Stimulated activated naive CD8-positive, alpha-beta T cell treated with anti-CD3 and anti-CD28 coated beads, Interleukin-15, Interleukin-2, amounts not matched to agents 100 ng/mL and 50 ng/mL, for 24 hours (primary cell): Measurements from ENCODE around the gene NPBWR2.
A peak's percentile ranks its signal among the peaks of the same experiment; 100 is the strongest.

ENCODE experiments used
- H3K27ac Mint-ChIP-seq: one replicate; pipeline ENCODE4 v1.8.0; 2021; ENCODE audit warnings: mild to moderate bottlenecking, mixed read lengths
- H3K27me3 Mint-ChIP-seq: one replicate; pipeline ENCODE4 v1.8.0; 2021; ENCODE audit warnings: mixed read lengths
- H3K36me3 Mint-ChIP-seq: one replicate; pipeline ENCODE4 v1.8.0; 2021; ENCODE audit warnings: low read depth, mixed read lengths
- H3K4me1 Mint-ChIP-seq: one replicate; pipeline ENCODE4 v1.8.0; 2021; ENCODE audit warnings: low read depth, mixed read lengths
- H3K4me3 Mint-ChIP-seq: one replicate; pipeline ENCODE4 v1.8.0; 2021; ENCODE audit warnings: mild to moderate bottlenecking, mixed read lengths
- H3K9me3 Mint-ChIP-seq: one replicate; pipeline ENCODE4 v1.8.0; 2021; ENCODE audit warnings: mixed read lengths

The NPBWR2 gene

GRCh38 chr20:64103871-64104666 is 3.3 kb downstream of the NPBWR2 start:
- Mint-ChIP-seq H3K4me3 (no peak overlapping the region), H3K36me3 (no peaks in the 10 kb centered on the region), H3K27me3 (peaks cover 20% of the 10 kb centered on the region), H3K4me1 (peaks cover 25% of the 10 kb centered on the region), H3K27ac (no peak overlapping the region), H3K9me3 (no peaks in the 10 kb centered on the region)

DNA sequence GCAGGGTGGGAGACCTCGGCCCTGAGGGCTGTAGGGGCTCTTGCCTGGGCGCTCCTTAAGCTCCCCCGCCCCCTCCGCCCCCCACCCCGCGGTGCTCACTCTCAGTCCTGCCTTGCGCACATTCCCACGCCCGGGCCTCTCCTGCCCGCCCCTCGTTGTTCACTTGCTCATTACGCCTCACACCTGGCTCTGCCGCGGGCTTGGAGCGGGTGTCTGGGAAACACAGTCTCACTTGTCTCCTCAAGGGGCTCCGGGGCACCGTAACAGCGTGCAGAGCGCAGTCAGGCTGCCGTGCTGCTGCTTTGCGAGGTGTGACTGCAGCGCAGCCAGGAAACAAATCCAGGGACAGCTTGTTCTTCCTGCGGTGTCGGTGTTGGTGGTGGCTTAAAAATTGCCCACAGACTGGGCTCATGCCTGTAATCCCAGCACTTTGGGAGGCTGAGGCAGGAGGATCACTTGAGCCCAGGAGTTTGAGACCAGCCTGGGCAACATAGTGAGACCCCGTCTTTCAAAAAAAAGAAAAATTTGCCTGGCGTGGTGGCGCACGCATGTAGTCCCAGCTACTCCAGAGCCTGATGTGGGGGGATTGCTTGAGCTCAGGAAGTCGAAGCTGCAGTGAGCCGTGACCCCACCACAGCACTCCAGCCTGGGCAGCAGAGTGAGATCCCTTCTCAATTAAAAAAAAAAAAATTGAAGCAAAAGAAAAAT is 4.6 kb downstream of the NPBWR2 start:
- Mint-ChIP-seq H3K27me3 (peaks cover 20% of the 10 kb centered on the region), H3K4me1 (peaks cover 20% of the 10 kb centered on the region), H3K27ac (no peak overlapping the region), H3K9me3 (no peaks in the 10 kb centered on the region), H3K36me3 (no peaks in the 10 kb centered on the region), H3K4me3 (peak overlapping the region; percentile 39)

DNA sequence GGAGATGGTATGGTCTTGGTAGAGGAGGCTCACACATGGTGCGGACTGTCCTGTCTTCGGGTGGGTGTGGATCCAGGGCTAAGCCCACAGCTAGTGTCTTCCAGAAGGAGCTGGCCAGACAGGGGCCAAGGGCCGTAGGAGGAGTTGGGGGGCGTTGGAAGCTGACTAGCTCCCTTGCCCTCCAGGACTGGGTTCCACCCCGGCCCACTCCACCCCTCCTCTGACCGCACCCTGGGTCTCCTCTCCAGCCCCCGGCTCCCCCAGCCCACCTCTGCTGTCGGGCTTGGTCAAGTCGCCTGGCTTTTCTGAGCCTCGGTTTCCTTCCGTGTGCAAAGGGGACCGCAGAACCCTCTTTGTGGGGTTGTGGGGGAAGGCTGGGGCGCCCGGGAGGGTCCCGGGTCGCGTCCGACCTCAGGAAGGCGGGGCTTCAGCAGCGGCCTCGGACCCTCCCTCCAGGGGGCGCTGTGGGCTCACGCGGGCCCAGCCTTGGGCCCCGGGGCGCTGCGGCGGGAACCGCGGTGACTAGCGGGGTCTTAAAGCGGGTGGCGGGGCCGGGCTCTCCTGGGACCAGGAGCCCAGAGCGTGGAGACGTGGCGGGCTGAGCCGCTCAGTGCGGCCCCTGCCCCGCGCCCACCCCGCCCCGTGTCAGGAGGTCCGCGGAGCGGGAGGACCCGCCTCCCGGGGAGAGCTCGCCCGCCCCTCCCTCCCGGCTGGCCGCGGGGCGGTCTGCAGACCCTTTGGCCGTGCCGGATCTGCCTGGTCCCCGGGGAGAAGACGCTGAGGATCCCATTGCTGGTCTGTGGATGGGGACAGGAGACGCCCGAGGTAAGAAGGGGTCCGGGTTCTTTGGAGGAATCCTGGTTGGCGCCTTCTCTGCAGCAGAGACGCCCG is 5.4 kb downstream of the NPBWR2 start:
- no peak overlapping the region for H3K27ac Mint-ChIP-seq

GRCh38 chr20:64100946-64101688 is 6.2 kb downstream of the NPBWR2 start:
- Mint-ChIP-seq H3K4me1 (peaks cover 13% of the 10 kb centered on the region), H3K27me3 (peaks cover 20% of the 10 kb centered on the region), H3K27ac (no peak overlapping the region), H3K9me3 (peaks cover 5% of the 10 kb centered on the region), H3K36me3 (peaks cover 5% of the 10 kb centered on the region), H3K4me3 (peak overlapping the region; percentile 24)

More for the DNA sequence above, 5.4 kb downstream of the NPBWR2 start:
- peaks cover 16% of the 10 kb centered on the region for H3K4me1 Mint-ChIP-seq
- peaks cover under 1% of the 10 kb centered on the region for H3K9me3 Mint-ChIP-seq
- H3K27me3 Mint-ChIP-seq: peaks cover 20% of the 10 kb centered on the region
- H3K36me3 Mint-ChIP-seq: peaks cover under 1% of the 10 kb centered on the region
- peak overlapping the region; percentile 30 for H3K4me3 Mint-ChIP-seq

DNA sequence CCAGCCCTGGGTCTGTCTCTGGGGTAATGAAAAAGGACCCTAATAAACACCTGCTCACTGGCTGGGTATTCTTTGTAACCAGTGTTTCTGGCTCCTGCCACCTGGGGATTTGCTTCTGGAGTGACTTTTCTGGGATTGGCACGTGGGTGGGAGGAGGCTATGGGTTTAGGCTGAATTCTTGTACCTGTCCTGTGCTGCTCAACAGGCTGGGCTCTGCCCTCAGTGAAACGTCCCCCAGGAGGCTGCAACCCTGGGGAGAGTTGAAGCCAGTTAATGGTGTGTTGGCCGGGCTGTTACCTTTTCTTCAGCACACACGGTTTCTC is 6.8 kb downstream of the NPBWR2 start:
- H3K4me3 Mint-ChIP-seq: no peak overlapping the region
- H3K4me1 Mint-ChIP-seq: peaks cover 12% of the 10 kb centered on the region
- peaks cover 20% of the 10 kb centered on the region for H3K27me3 Mint-ChIP-seq

GRCh38 chr20:64099880-64100565 is 7.3 kb downstream of the NPBWR2 start:
- peaks cover 5% of the 10 kb centered on the region for H3K36me3 Mint-ChIP-seq
- no peak overlapping the region for H3K27ac Mint-ChIP-seq
- H3K27me3 Mint-ChIP-seq: peaks cover 20% of the 10 kb centered on the region
- H3K9me3 Mint-ChIP-seq: peaks cover 5% of the 10 kb centered on the region
- no peak overlapping the region for H3K4me3 Mint-ChIP-seq
- peaks cover 12% of the 10 kb centered on the region for H3K4me1 Mint-ChIP-seq

More for the DNA sequence above, 6.8 kb downstream of the NPBWR2 start:
- Mint-ChIP-seq H3K9me3 (peaks cover 5% of the 10 kb centered on the region), H3K36me3 (peaks cover 5% of the 10 kb centered on the region), H3K27ac (no peak overlapping the region)

GRCh38 chr20:64099086-64099786 is 8.1 kb downstream of the NPBWR2 start:
- Mint-ChIP-seq H3K27me3 (peaks cover 20% of the 10 kb centered on the region), H3K36me3 (peaks cover 5% of the 10 kb centered on the region), H3K4me1 (peaks cover 12% of the 10 kb centered on the region), H3K4me3 (no peak overlapping the region), H3K27ac (no peak overlapping the region), H3K9me3 (peaks cover 5% of the 10 kb centered on the region)

DNA sequence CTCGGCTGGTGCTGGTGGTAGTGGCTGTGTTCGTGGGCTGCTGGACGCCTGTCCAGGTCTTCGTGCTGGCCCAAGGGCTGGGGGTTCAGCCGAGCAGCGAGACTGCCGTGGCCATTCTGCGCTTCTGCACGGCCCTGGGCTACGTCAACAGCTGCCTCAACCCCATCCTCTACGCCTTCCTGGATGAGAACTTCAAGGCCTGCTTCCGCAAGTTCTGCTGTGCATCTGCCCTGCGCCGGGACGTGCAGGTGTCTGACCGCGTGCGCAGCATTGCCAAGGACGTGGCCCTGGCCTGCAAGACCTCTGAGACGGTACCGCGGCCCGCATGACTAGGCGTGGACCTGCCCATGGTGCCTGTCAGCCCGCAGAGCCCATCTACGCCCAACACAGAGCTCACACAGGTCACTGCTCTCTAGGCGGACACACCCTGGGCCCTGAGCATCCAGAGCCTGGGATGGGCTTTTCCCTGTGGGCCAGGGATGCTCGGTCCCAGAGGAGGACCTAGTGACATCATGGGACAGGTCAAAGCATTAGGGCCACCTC is 8.8 kb downstream of the NPBWR2 start:
- Mint-ChIP-seq H3K4me3 (no peak overlapping the region), H3K27ac (no peak overlapping the region), H3K27me3 (peaks cover 18% of the 10 kb centered on the region), H3K4me1 (peaks cover 12% of the 10 kb centered on the region), H3K9me3 (peaks cover 5% of the 10 kb centered on the region), H3K36me3 (peaks cover 5% of the 10 kb centered on the region)

- Mint-ChIP-seq H3K4me1 (peaks cover 12% of the 10 kb centered on the region), H3K27me3 (peaks cover 7% of the 10 kb centered on the region), H3K4me3 (no peak overlapping the region), H3K27ac (no peak overlapping the region), H3K36me3 (peaks cover 5% of the 10 kb centered on the region), H3K9me3 (peaks cover 5% of the 10 kb centered on the region)
Observed at GRCh38 chr20:64096535-64096934, 10.8 kb downstream of the NPBWR2 start.

DNA sequence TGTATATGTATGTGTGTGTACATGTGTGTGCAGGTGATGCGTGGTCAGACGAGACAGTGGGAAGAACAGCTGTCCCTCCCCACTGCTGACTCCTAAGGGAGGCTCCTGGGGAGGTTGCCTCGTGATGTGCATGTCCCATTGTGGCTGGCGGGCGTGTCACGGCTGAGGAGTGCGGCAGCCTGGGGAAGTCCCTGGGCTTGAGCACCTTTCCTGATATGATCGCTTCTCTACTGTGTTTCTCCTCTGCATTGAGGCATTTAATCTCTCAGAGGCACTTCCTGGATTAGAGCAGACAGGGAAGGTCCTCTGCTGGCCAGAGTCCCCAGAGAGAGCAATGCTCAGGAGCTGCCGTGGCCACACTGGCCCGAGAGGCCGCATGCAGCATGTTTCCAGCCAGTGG is 11.4 kb downstream of the NPBWR2 start:
- Mint-ChIP-seq H3K9me3 (peaks cover 5% of the 10 kb centered on the region), H3K27ac (no peak overlapping the region), H3K4me1 (peaks cover 6% of the 10 kb centered on the region), H3K4me3 (no peak overlapping the region), H3K36me3 (peaks cover 5% of the 10 kb centered on the region), H3K27me3 (peaks cover 1% of the 10 kb centered on the region)

- Mint-ChIP-seq H3K27ac (no peak overlapping the region), H3K4me1 (peaks cover 4% of the 10 kb centered on the region), H3K27me3 (no peaks in the 10 kb centered on the region), H3K4me3 (no peak overlapping the region), H3K36me3 (peaks cover 5% of the 10 kb centered on the region), H3K9me3 (peaks cover 5% of the 10 kb centered on the region)
Observed at GRCh38 chr20:64095455-64095854, 11.9 kb downstream of the NPBWR2 start.

- Mint-ChIP-seq H3K27ac (no peak overlapping the region), H3K4me1 (no peaks in the 10 kb centered on the region), H3K9me3 (peaks cover 5% of the 10 kb centered on the region), H3K27me3 (no peaks in the 10 kb centered on the region), H3K36me3 (peaks cover 5% of the 10 kb centered on the region), H3K4me3 (no peak overlapping the region)
Observed at GRCh38 chr20:64093013-64093503, 14.3 kb downstream of the NPBWR2 start.
